HEK293 (cell line): ENCODE measurements around the gene EFEMP2.

ENCODE experiments used
- CTCF ChIA-PET: fragments of 350-600 bp; formaldehyde crosslinking; extraction: SDS; loops from one replicate; lab custom pipeline; 2021; ENCODE audit warnings: antibody characterized with exemption; lab: Yijun Ruan, JAX
- POLR2A ChIA-PET: fragments of 300-600 bp; formaldehyde crosslinking; extraction: SDS; loops from one replicate; lab custom pipeline; 2020; ENCODE audit warnings: antibody characterized with exemption, inconsistent platforms; lab: Yijun Ruan, JAX
- H3K27ac ChIP-seq: fragments of 200-500 bp; sonication (Bioruptor generic); 2 replicates; pipeline ENCODE4 v1.5.1; 2014; ENCODE audit warnings: low read depth, low read length, control low read depth, inconsistent platforms; ENCODE audit errors: extremely low read depth
- H3K36me3 ChIP-seq, 2 experiments: fragments of 200-500 bp in 1 of 2; sonication (Bioruptor generic) in 1 of 2; 1 replicate in 1 of 2; 2 replicates in 1 of 2; pipeline ENCODE4 v1.5.1; 2014 to 2017; ENCODE audit warnings: inconsistent platforms in 2 of 2, low read length in 2 of 2; ENCODE audit not compliant: control insufficient read depth in 2 of 2, insufficient read depth in 1 of 2
- H3K4me1 ChIP-seq: fragments of 200-500 bp; sonication (Bioruptor generic); 2 replicates; pipeline ENCODE4 v1.5.1; 2014; ENCODE audit warnings: mild to moderate bottlenecking, low read length, inconsistent platforms; ENCODE audit not compliant: control insufficient read depth, insufficient read depth
- H3K4me3 ChIP-seq: 2 replicates; pipeline ENCODE4 v1.5.1; 2011; ENCODE audit warnings: low read depth, mild to moderate bottlenecking, control low read depth, low read length, moderate library complexity
- H3K9me3 ChIP-seq: fragments of 200-500 bp; sonication (Bioruptor generic); 2 replicates; pipeline ENCODE4 v1.5.1; 2014; ENCODE audit warnings: low read depth, low read length, inconsistent platforms; ENCODE audit not compliant: control insufficient read depth, insufficient read depth
- HOXA7 ChIP-seq: sonication (generic); formaldehyde crosslinking; IDR thresholded peaks from 2 replicates; pipeline ENCODE4 v1.8.1; 2022; ENCODE audit warnings: missing genetic modification reagents, borderline replicate concordance
- TSHZ1 ChIP-seq: fragments of 450-650 bp; formaldehyde crosslinking; IDR thresholded peaks from 2 replicates; pipeline ENCODE4 v1.5.1; 2016; ENCODE audit warnings: missing biosample characterization, missing genetic modification characterization, borderline replicate concordance
- ZBTB11 ChIP-seq: fragments of 450-650 bp; formaldehyde crosslinking; conservative IDR thresholded peaks from 2 replicates; pipeline ENCODE4 v1.5.1; 2016; ENCODE audit warnings: low read depth, missing biosample characterization, missing genetic modification characterization
- ZBTB6 ChIP-seq: fragments of 450-650 bp; formaldehyde crosslinking; IDR thresholded peaks from 2 replicates; pipeline ENCODE4 v1.5.1; 2017; ENCODE audit warnings: missing biosample characterization, missing genetic modification characterization
- ZBTB8A ChIP-seq: fragments of 450-650 bp; formaldehyde crosslinking; IDR thresholded peaks from 2 replicates; pipeline ENCODE4 v1.5.1; 2016; ENCODE audit warnings: missing biosample characterization, missing genetic modification characterization
- ZNF18 ChIP-seq: fragments of 450-650 bp; formaldehyde crosslinking; IDR thresholded peaks from 2 replicates; pipeline ENCODE4 v1.5.1; 2016; ENCODE audit warnings: missing biosample characterization, missing genetic modification characterization
- ZNF23 ChIP-seq: fragments of 450-650 bp; formaldehyde crosslinking; IDR thresholded peaks from 2 replicates; pipeline ENCODE4 v1.5.1; 2016; ENCODE audit warnings: missing biosample characterization, missing genetic modification characterization, borderline replicate concordance
- ZNF549 ChIP-seq: fragments of 450-650 bp; IDR thresholded peaks from 2 replicates; pipeline ENCODE4 v1.5.1; 2018; ENCODE audit warnings: missing biosample characterization, missing genetic modification characterization, mild to moderate bottlenecking, inconsistent platforms, moderate library complexity
- ZNF561 ChIP-seq: fragments of 450-650 bp; IDR thresholded peaks from 2 replicates; pipeline ENCODE4 v1.5.1; 2018; ENCODE audit warnings: missing biosample characterization, missing genetic modification characterization, borderline replicate concordance
- ZNF621 ChIP-seq: fragments of 450-650 bp; formaldehyde crosslinking; IDR thresholded peaks from 2 replicates; pipeline ENCODE4 v1.5.1; 2017; ENCODE audit warnings: missing biosample characterization, missing genetic modification characterization
- ZNF785 ChIP-seq: fragments of 450-650 bp; formaldehyde crosslinking; IDR thresholded peaks from 2 replicates; pipeline ENCODE4 v1.5.1; 2016; ENCODE audit warnings: missing biosample characterization, missing genetic modification characterization
- ZNF792 ChIP-seq: fragments of 450-650 bp; formaldehyde crosslinking; IDR thresholded peaks from 2 replicates; pipeline ENCODE4 v1.5.1; 2016; ENCODE audit warnings: missing biosample characterization, missing genetic modification characterization

EFEMP2 gene

GRCh38 chr11:65854852-65855837, 17.5 kb downstream of the EFEMP2 start (continued):
- no peak for TF ChIP-seq TSHZ1 (tag by site-specific recombination)
- no peak for TF ChIP-seq ZBTB8A (tag by site-specific recombination)
- TF ChIP-seq, all 188 proteins: peak for 0

- CTCF ChIA-PET = no interaction called here
- Histone ChIP-seq H3K36me3 (peaks cover 0 to 56% of the 10 kb centered on the region in 2 experiments; a peak in 1 of 3 replicates), H3K4me3 (no peak overlapping the region), H3K4me1 (peaks cover 2% of the 10 kb centered on the region; the same call in 1 of the 2 replicates)
- no peak for TF ChIP-seq ZNF561 (tag by site-specific recombination)
- TF ChIP-seq ZNF18 (tag by site-specific recombination) = no peak
- TF ChIP-seq ZNF23 (tag by site-specific recombination) = no peak
- no peak for TF ChIP-seq ZNF549 (tag by site-specific recombination)
- no peak for TF ChIP-seq ZNF792 (tag by site-specific recombination)
- no peak for TF ChIP-seq ZNF785 (tag by site-specific recombination)
- no peak for TF ChIP-seq ZBTB11 (tag by site-specific recombination)
- TF ChIP-seq ZBTB6 (tag by site-specific recombination) = no peak
- no peak for TF ChIP-seq ZNF621 (tag by site-specific recombination)
- TF ChIP-seq HOXA7 (CRISPR knock-in tag) = no peak
- TF ChIP-seq, all 188 proteins: peak for 0
- POLR2A ChIA-PET = no interaction called here
- no peaks in the 10 kb centered on the region for H3K9me3 ChIP-seq
- no peak overlapping the region for H3K27ac ChIP-seq
Observed at GRCh38 chr11:65854161-65854592, 18.4 kb downstream of the EFEMP2 start.
